Neural progenitor cell (in vitro differentiated cells): ENCODE measurements around the gene MAD2L1. TPM values are rescaled to one million over a fixed set of nuclear protein-coding genes. Genes with fewer than 3 reads are reported as not detected.

Source experiments
- DNase-seq: peaks from one replicate; pipeline ENCODE4 v3.0.0-alpha.2; 2016; ENCODE audit warnings: low spot score
- H2AFZ ChIP-seq: fragments of 200-600 bp; sonication (generic); replicated peaks from 2 replicates; pipeline ENCODE4 v1.6.1; 2016; ENCODE audit warnings: antibody characterized with exemption
- H3F3A ChIP-seq: fragments of 200-600 bp; sonication (generic); 2 replicates; pipeline ENCODE4 v1.6.1; 2016; ENCODE audit warnings: antibody characterized with exemption, low read depth
- H3K27ac ChIP-seq: fragments of 200-600 bp; sonication (generic); 2 replicates; pipeline ENCODE4 v1.5.1; 2016; ENCODE audit warnings: mild to moderate bottlenecking
- H3K27me3 ChIP-seq: fragments of 200-600 bp; sonication (generic); 2 replicates; pipeline ENCODE4 v1.6.1; 2016; ENCODE audit warnings: mild to moderate bottlenecking, moderate library complexity
- H3K36me3 ChIP-seq: fragments of 200-600 bp; sonication (generic); 2 replicates; pipeline ENCODE4 v1.5.1; 2016
- H3K4me1 ChIP-seq: fragments of 200-600 bp; sonication (generic); 2 replicates; pipeline ENCODE4 v1.6.1; 2016; ENCODE audit warnings: mixed run types
- H3K4me2 ChIP-seq: fragments of 200-600 bp; sonication (generic); 2 replicates; pipeline ENCODE4 v1.6.1; 2016
- H3K4me3 ChIP-seq: fragments of 200-600 bp; sonication (generic); 2 replicates; pipeline ENCODE4 v1.5.1; 2016
- H3K79me2 ChIP-seq: fragments of 200-600 bp; sonication (generic); 2 replicates; pipeline ENCODE4 v1.6.1; 2016; ENCODE audit warnings: low read depth
- H3K9ac ChIP-seq: fragments of 200-600 bp; sonication (generic); 2 replicates; pipeline ENCODE4 v1.6.1; 2016
- H3K9me3 ChIP-seq: fragments of 200-600 bp; sonication (generic); 2 replicates; pipeline ENCODE4 v1.5.1; 2016; ENCODE audit warnings: low read depth
- H4K20me1 ChIP-seq: fragments of 200-600 bp; sonication (generic); 2 replicates; pipeline ENCODE4 v1.6.1; 2016; ENCODE audit warnings: low read depth
- H3K27ac Mint-ChIP-seq: 3 replicates; pipeline ENCODE4 v1.8.0; 2021; ENCODE audit warnings: mixed read lengths
- H3K27me3 Mint-ChIP-seq: 2 replicates; pipeline ENCODE4 v1.8.0; 2022; ENCODE audit warnings: low read depth, mild to moderate bottlenecking, inconsistent platforms, moderate library complexity, mixed read lengths; ENCODE audit not compliant: insufficient read depth
- H3K36me3 Mint-ChIP-seq: 3 replicates; pipeline ENCODE4 v1.8.0; 2021; ENCODE audit warnings: mixed read lengths
- H3K4me1 Mint-ChIP-seq: 3 replicates; pipeline ENCODE4 v1.8.0; 2021; ENCODE audit warnings: mixed read lengths
- H3K4me3 Mint-ChIP-seq: 3 replicates; pipeline ENCODE4 v1.8.0; 2021; ENCODE audit warnings: mild to moderate bottlenecking, moderate library complexity, mixed read lengths
- H3K9me3 Mint-ChIP-seq: 3 replicates; pipeline ENCODE4 v1.8.0; 2020; ENCODE audit warnings: mixed read lengths
- CTCF ChIP-seq: fragments of 200-600 bp; sonication (generic); IDR thresholded peaks from 2 replicates; pipeline ENCODE4 v1.5.1; 2017; ENCODE audit warnings: antibody characterized with exemption, mild to moderate bottlenecking
- EZH2 ChIP-seq: fragments of 200-600 bp; sonication (generic); IDR thresholded peaks from 2 replicates; pipeline ENCODE4 v1.6.1; 2017; ENCODE audit warnings: antibody characterized with exemption, mild to moderate bottlenecking, moderate library complexity
- EZH2phosphoT487 ChIP-seq: fragments of 200-600 bp; sonication (generic); IDR thresholded peaks from 2 replicates; pipeline ENCODE4 v1.6.1; 2017; ENCODE audit warnings: antibody characterized with exemption
- total RNA-seq: library from RNA; depleted of rRNA; stranded (reverse); fragments of >200 nt; gene quantifications from 2 replicates; pipeline ENCODE4 v1.2.3, GENCODE V29; 2015; ENCODE audit warnings: low replicate concordance

The MAD2L1 gene
- total RNA-seq, 1 donor from 2014 or later, result 190 TPM

- Histone ChIP-seq H3K4me3 (no peak overlapping the region), H3K4me2 (no peak overlapping the region), H2AFZ (no peak overlapping the region), H3K79me2 (no peaks in the 10 kb centered on the region), H3K9ac (no peak overlapping the region), H3K27ac (no peak overlapping the region), H3F3A (no peaks in the 10 kb centered on the region), H3K27me3 (no peaks in the 10 kb centered on the region), H4K20me1 (no peaks in the 10 kb centered on the region), H3K9me3 (no peaks in the 10 kb centered on the region), H3K4me1 (peaks cover 13% of the 10 kb centered on the region), H3K36me3 (no peaks in the 10 kb centered on the region)
- Mint-ChIP-seq H3K9me3 (peaks cover 10% of the 10 kb centered on the region), H3K27me3 (no peaks in the 10 kb centered on the region), H3K36me3 (no peaks in the 10 kb centered on the region), H3K4me3 (no peak overlapping the region), H3K27ac (no peak overlapping the region), H3K4me1 (peaks cover 9% of the 10 kb centered on the region)
- TF ChIP-seq CTCF, result no peak
- TF ChIP-seq EZH2phosphoT487, result no peak
- no peak for TF ChIP-seq EZH2
- no peak for DNase-seq
Observed at GRCh38 chr4:120085705-120086104, 19.1 kb upstream of the MAD2L1 start.

DNA sequence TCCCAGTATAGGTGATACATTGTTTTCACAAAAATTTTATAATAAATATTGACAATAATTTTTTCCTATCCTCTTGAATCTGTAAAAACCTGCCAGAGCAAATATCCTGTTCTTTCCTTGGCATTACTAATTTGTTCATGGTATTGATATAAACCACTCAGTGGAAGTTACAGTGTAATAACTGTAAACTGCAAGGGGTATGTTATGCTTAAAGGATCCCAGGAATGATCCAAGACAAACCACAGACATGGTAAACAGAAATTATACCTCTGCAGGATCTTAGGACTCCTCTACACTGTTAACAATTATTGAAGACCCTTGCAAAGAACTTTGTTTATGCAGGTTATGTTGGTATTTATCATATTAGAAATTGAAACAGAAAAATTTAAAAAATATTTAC is 17.7 kb upstream of the MAD2L1 start:
- Histone ChIP-seq H3K9ac (no peak overlapping the region), H3K4me3 (no peak overlapping the region), H3K27ac (no peak overlapping the region), H3F3A (no peaks in the 10 kb centered on the region), H3K36me3 (no peaks in the 10 kb centered on the region), H4K20me1 (no peaks in the 10 kb centered on the region), H3K79me2 (no peaks in the 10 kb centered on the region), H3K9me3 (no peaks in the 10 kb centered on the region), H3K4me1 (peaks cover 13% of the 10 kb centered on the region), H3K4me2 (no peak overlapping the region), H2AFZ (no peak overlapping the region), H3K27me3 (no peaks in the 10 kb centered on the region)
- H3K36me3 Mint-ChIP-seq, result no peaks in the 10 kb centered on the region
- H3K4me1 Mint-ChIP-seq, result peaks cover 9% of the 10 kb centered on the region
- no peak overlapping the region for H3K4me3 Mint-ChIP-seq
- H3K27ac Mint-ChIP-seq, result no peak overlapping the region
- TF ChIP-seq EZH2phosphoT487, result no peak
- no peak for TF ChIP-seq CTCF
- DNase-seq, result no peak
- H3K27me3 Mint-ChIP-seq, result no peaks in the 10 kb centered on the region
- peaks cover 10% of the 10 kb centered on the region for H3K9me3 Mint-ChIP-seq

- no peaks in the 10 kb centered on the region for H3F3A ChIP-seq
- no peaks in the 10 kb centered on the region for H3K79me2 ChIP-seq
- H3K36me3 Mint-ChIP-seq, result no peaks in the 10 kb centered on the region
- H3K27me3 ChIP-seq, result no peaks in the 10 kb centered on the region
- H3K4me1 Mint-ChIP-seq, result peaks cover 9% of the 10 kb centered on the region
- no peak for DNase-seq
- no peak overlapping the region for H3K4me3 Mint-ChIP-seq
- H2AFZ ChIP-seq, result no peak overlapping the region
- H3K9me3 ChIP-seq, result no peaks in the 10 kb centered on the region
- no peaks in the 10 kb centered on the region for H3K36me3 ChIP-seq
- no peaks in the 10 kb centered on the region for H4K20me1 ChIP-seq
- H3K27me3 Mint-ChIP-seq, result no peaks in the 10 kb centered on the region
- H3K4me2 ChIP-seq, result no peak overlapping the region
- H3K4me3 ChIP-seq, result no peak overlapping the region
- peaks cover 13% of the 10 kb centered on the region for H3K4me1 ChIP-seq
- no peak overlapping the region for H3K27ac Mint-ChIP-seq
- no peak overlapping the region for H3K9ac ChIP-seq
- H3K9me3 Mint-ChIP-seq, result peaks cover 4% of the 10 kb centered on the region
- no peak overlapping the region for H3K27ac ChIP-seq
- TF ChIP-seq EZH2phosphoT487, result no peak
- no peak for TF ChIP-seq EZH2
- no peak for TF ChIP-seq CTCF
Observed at GRCh38 chr4:120083152-120083551, 16.5 kb upstream of the MAD2L1 start.
